ENCODE results near the gene IL31RA. TPM values are rescaled to one million over a fixed set of nuclear protein-coding genes. Genes with fewer than 3 reads are reported as not detected.

Gene IL31RA
- total RNA-seq, 6 donors from 2014 or later = 0.31 TPM; not detected in 5

GRCh38 chr5:55852503-55852902 is 1.3 kb downstream of the IL31RA start:
- no peak overlapping the region for H3K4me3 ChIP-seq
- DNase-seq (no peak), ATAC-seq (ENCODE audit: low FRiP score in 2 of 2) (no peak)
- no peaks in the 10 kb centered on the region for H3K27me3 ChIP-seq
- TF ChIP-seq POLR2AphosphoS5 (IDR thresholded peaks at IDR 0.05) (no peak), POLR2A (IDR thresholded peaks at IDR 0.05) (no peak), EP300 (IDR thresholded peaks at IDR 0.05) (no peak), CTCF (IDR thresholded peaks at IDR 0.05) (no peak)
- WGBS, 2 donors = 57 to 67% methylated on average over 3 of the region's 3 CpGs
- H3K36me3 ChIP-seq = no peaks in the 10 kb centered on the region
- no peaks in the 10 kb centered on the region for H3K4me1 ChIP-seq
- no peak overlapping the region for H3K27ac ChIP-seq
- no peaks in the 10 kb centered on the region for H3K9me3 ChIP-seq

- DNase-seq (no peak), ATAC-seq (ENCODE audit: low FRiP score in 2 of 2) (no peak)
- no peaks in the 10 kb centered on the region for H3K4me1 ChIP-seq
- no peak for TF ChIP-seq EP300 (IDR thresholded peaks at IDR 0.05)
- TF ChIP-seq POLR2AphosphoS5 (IDR thresholded peaks at IDR 0.05) = no peak
- TF ChIP-seq POLR2A (IDR thresholded peaks at IDR 0.05) = no peak
- no peak for TF ChIP-seq CTCF (IDR thresholded peaks at IDR 0.05)
- H3K27me3 ChIP-seq = no peaks in the 10 kb centered on the region
- WGBS, 2 donors = 63 to 64% methylated on average over 3 of the region's 3 CpGs
- no peaks in the 10 kb centered on the region for H3K36me3 ChIP-seq
- H3K4me3 ChIP-seq = no peak overlapping the region
- H3K27ac ChIP-seq = no peak overlapping the region
- no peaks in the 10 kb centered on the region for H3K9me3 ChIP-seq
Observed at GRCh38 chr5:55853041-55853670, 2.0 kb downstream of the IL31RA start.

GRCh38 chr5:55853818-55854217 is 2.7 kb downstream of the IL31RA start:
- Histone ChIP-seq H3K9me3 (no peaks in the 10 kb centered on the region), H3K27ac (no peak overlapping the region), H3K36me3 (no peaks in the 10 kb centered on the region), H3K27me3 (no peaks in the 10 kb centered on the region), H3K4me3 (no peak overlapping the region), H3K4me1 (no peaks in the 10 kb centered on the region)
- TF ChIP-seq POLR2AphosphoS5 (IDR thresholded peaks at IDR 0.05) (no peak), CTCF (IDR thresholded peaks at IDR 0.05) (no peak)
- no peak for DNase-seq
- 48 to 53% methylated on average over 3 of the region's 3 CpGs for WGBS, 2 donors
- no peak for ATAC-seq (ENCODE audit: low FRiP score in 2 of 2)

GRCh38 chr5:55855509-55855908 is 4.4 kb downstream of the IL31RA start:
- ATAC-seq (ENCODE audit: low FRiP score in 2 of 2) = no peak

GRCh38 chr5:55856516-55857246 is 5.5 kb downstream of the IL31RA start:
- Histone ChIP-seq H3K4me1 (no peaks in the 10 kb centered on the region), H3K9me3 (no peaks in the 10 kb centered on the region), H3K4me3 (no peak overlapping the region), H3K27ac (no peak overlapping the region), H3K36me3 (no peaks in the 10 kb centered on the region), H3K27me3 (no peaks in the 10 kb centered on the region)
- ATAC-seq (ENCODE audit: low FRiP score in 2 of 2) (peak in 1 of 2 donors; percentile 51), DNase-seq (no peak)
- 67 to 71% methylated on average over 5 of the region's 5 CpGs for WGBS, 2 donors
- no peak for TF ChIP-seq POLR2AphosphoS5 (IDR thresholded peaks at IDR 0.05)
- no peak for TF ChIP-seq CTCF (IDR thresholded peaks at IDR 0.05)
- no peak for TF ChIP-seq EP300 (IDR thresholded peaks at IDR 0.05)
- no peak for TF ChIP-seq POLR2A (IDR thresholded peaks at IDR 0.05)

More at GRCh38 chr5:55855509-55855908, 4.4 kb downstream of the IL31RA start:
- no peak for TF ChIP-seq POLR2A (IDR thresholded peaks at IDR 0.05)
- Histone ChIP-seq H3K4me3 (no peak overlapping the region), H3K27me3 (no peaks in the 10 kb centered on the region), H3K9me3 (no peaks in the 10 kb centered on the region), H3K4me1 (no peaks in the 10 kb centered on the region), H3K36me3 (no peaks in the 10 kb centered on the region), H3K27ac (no peak overlapping the region)
- no peak for DNase-seq
- 62 to 74% methylated on average over 5 of the region's 5 CpGs for WGBS, 2 donors

Measured in upper lobe of left lung (tissue), 6 donors.